Endothelial cell of umbilical vein (primary cell): ENCODE measurements around the gene MACROH2A1.

Experiments
- POLR2AphosphoS5 ChIP-seq: IDR thresholded peaks from 2 replicates; pipeline ENCODE4 v1.6.1; 2012; ENCODE audit warnings: low read depth, mild to moderate bottlenecking, control low read depth, low read length, moderate library complexity; ENCODE audit not compliant: insufficient read depth
- TF ChIP-seq, protein P1 (sequence below), 2 donors: IDR thresholded peaks; 1 replicate in 1 of 2; 2 replicates in 1 of 2; pipeline ENCODE4 v1.5.1; 2011; ENCODE audit warnings: low read length in 2 of 2, mild to moderate bottlenecking in 2 of 2, moderate library complexity in 2 of 2, control low read depth in 1 of 2, inconsistent platforms in 1 of 2, low read depth in 1 of 2; ENCODE audit not compliant: insufficient read depth in 1 of 2; ENCODE audit errors: extremely low read depth in 1 of 2

DNA sequence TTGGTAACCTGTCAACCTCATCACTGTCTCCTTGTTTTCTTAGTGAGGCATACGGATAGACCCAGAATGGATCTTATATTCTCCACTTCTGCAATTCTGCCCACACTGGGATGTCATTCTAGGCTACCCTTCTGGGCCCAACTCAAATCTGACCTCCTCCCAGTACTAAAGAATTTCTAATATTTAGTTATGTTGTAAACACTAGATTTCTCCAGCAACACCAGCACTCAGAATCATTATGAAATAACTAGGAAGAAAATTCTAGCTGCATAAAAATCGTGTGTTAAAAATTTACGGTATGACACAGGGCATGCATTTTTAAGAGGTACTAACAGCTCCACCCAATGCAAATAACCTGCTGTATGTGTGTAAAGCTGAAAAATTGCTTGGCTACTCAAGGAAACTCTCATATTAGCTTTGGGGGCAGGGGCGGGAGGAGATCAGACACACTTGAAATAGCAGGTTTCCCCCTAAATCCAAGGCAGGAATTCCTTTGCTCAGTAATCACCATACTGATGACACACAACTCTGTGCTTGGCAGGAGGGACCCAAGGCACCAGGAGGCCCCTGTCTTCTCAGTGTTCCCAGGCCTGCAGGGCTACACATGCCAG is 27.3 kb downstream of the MACROH2A1 start:
- TF ChIP-seq, protein P1, sequence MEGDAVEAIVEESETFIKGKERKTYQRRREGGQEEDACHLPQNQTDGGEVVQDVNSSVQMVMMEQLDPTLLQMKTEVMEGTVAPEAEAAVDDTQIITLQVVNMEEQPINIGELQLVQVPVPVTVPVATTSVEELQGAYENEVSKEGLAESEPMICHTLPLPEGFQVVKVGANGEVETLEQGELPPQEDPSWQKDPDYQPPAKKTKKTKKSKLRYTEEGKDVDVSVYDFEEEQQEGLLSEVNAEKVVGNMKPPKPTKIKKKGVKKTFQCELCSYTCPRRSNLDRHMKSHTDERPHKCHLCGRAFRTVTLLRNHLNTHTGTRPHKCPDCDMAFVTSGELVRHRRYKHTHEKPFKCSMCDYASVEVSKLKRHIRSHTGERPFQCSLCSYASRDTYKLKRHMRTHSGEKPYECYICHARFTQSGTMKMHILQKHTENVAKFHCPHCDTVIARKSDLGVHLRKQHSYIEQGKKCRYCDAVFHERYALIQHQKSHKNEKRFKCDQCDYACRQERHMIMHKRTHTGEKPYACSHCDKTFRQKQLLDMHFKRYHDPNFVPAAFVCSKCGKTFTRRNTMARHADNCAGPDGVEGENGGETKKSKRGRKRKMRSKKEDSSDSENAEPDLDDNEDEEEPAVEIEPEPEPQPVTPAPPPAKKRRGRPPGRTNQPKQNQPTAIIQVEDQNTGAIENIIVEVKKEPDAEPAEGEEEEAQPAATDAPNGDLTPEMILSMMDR (IDR thresholded peaks at IDR 0.05; ENCODE audit: extremely low read depth in 1 of 2, insufficient read depth in 1 of 2, low read depth in 1 of 2, low read length in 2 of 2), result no peak
- TF ChIP-seq POLR2AphosphoS5, result no peak
